ENCODE measurements around the gene SLC4A2.
"Not testable (repeated sequence)": the region's sequence is repeated elsewhere in the genome, so short reads cannot be mapped to it uniquely, and the experiment has no call there.

Gene SLC4A2

GRCh38 chr7:151059367-151060112 is at the start of gene SLC4A2:
Gene SLC4A2 (plus strand): TSS chr7:151059589. CDS start chr7:151061988, 2,399 bp downstream.
- DNase-seq (ENCODE audit: low read depth in 3 of 3) = peak in 2 of 3 donors; percentile 49 to 69

GRCh38 chr7:151010037-151010306 is 49.4 kb upstream of the SLC4A2 start:
- DNase-seq (ENCODE audit: low read depth in 3 of 3) = no peak

GRCh38 chr7:151010307-151011096 is 48.9 kb upstream of the SLC4A2 start:
- no peak for DNase-seq (ENCODE audit: low read depth in 3 of 3)

- DNase-seq (ENCODE audit: low read depth in 3 of 3) = no peak
Measured at GRCh38 chr7:151011097-151011409, 48.3 kb upstream of the SLC4A2 start.

- DNase-seq (ENCODE audit: low read depth in 3 of 3) = not testable (repeated sequence)
Measured at GRCh38 chr7:151011616-151012015, 47.8 kb upstream of the SLC4A2 start.

GRCh38 chr7:151012031-151012692 is 47.2 kb upstream of the SLC4A2 start:
- DNase-seq (ENCODE audit: low read depth in 3 of 3) = no peak

GRCh38 chr7:151012911-151013347 is 46.5 kb upstream of the SLC4A2 start:
- DNase-seq (ENCODE audit: low read depth in 3 of 3) = no peak

- DNase-seq (ENCODE audit: low read depth in 3 of 3) = no peak
Measured at GRCh38 chr7:151013356-151013732, 46.0 kb upstream of the SLC4A2 start.

- peak; percentile 80 to 83 (median 81) for DNase-seq (ENCODE audit: low read depth in 3 of 3)
Measured at GRCh38 chr7:151013733-151014497, 45.5 kb upstream of the SLC4A2 start.

GRCh38 chr7:151014950-151015349 is 44.4 kb upstream of the SLC4A2 start:
- DNase-seq (ENCODE audit: low read depth in 3 of 3) = no peak

GRCh38 chr7:151015967-151016366 is 43.4 kb upstream of the SLC4A2 start:
- no peak for DNase-seq (ENCODE audit: low read depth in 3 of 3)

GRCh38 chr7:151016505-151016904 is 42.9 kb upstream of the SLC4A2 start:
- DNase-seq (ENCODE audit: low read depth in 3 of 3) = no peak

GRCh38 chr7:151016942-151017341 is 42.4 kb upstream of the SLC4A2 start:
- DNase-seq (ENCODE audit: low read depth in 3 of 3) = no peak

GRCh38 chr7:151017370-151017952 is 41.9 kb upstream of the SLC4A2 start:
- no peak for DNase-seq (ENCODE audit: low read depth in 3 of 3)

GRCh38 chr7:151017953-151018420 is 41.4 kb upstream of the SLC4A2 start:
- peak; percentile 63 to 80 (median 64) for DNase-seq (ENCODE audit: low read depth in 3 of 3)

GRCh38 chr7:151018421-151019129 is 40.8 kb upstream of the SLC4A2 start:
- DNase-seq (ENCODE audit: low read depth in 3 of 3) = no peak

- no peak for DNase-seq (ENCODE audit: low read depth in 3 of 3)
Measured at GRCh38 chr7:151019130-151019447, 40.3 kb upstream of the SLC4A2 start.

GRCh38 chr7:151020231-151020630 is 39.2 kb upstream of the SLC4A2 start:
- DNase-seq (ENCODE audit: low read depth in 3 of 3) = no peak

GRCh38 chr7:151023232-151023631 is 36.2 kb upstream of the SLC4A2 start:
- DNase-seq (ENCODE audit: low read depth in 3 of 3) = no peak

- DNase-seq (ENCODE audit: low read depth in 3 of 3) = no peak
Measured at GRCh38 chr7:151024435-151025056, 34.8 kb upstream of the SLC4A2 start, which contains the start of gene ATG9B. Gene ATG9B (minus strand): TSS chr7:151024494. CDS start chr7:151024423, 71 bp downstream.

All from stimulated activated CD4-positive, alpha-beta T cell treated with anti-CD3 and anti-CD28 coated beads, TNF-alpha, amount 100 ng/mL, for 48 hours (primary cell).